Measurements from ENCODE around the gene SLC15A2.
"Not testable (repeated sequence)": the region's sequence is repeated elsewhere in the genome, so short reads cannot be mapped to it uniquely, and the experiment has no call there.

SLC15A2 gene

GRCh38 chr3:121926380-121926779 lies 32.2 kb downstream of the SLC15A2 start:
- no peak for DNase-seq (ENCODE audit: low read depth)

DNA sequence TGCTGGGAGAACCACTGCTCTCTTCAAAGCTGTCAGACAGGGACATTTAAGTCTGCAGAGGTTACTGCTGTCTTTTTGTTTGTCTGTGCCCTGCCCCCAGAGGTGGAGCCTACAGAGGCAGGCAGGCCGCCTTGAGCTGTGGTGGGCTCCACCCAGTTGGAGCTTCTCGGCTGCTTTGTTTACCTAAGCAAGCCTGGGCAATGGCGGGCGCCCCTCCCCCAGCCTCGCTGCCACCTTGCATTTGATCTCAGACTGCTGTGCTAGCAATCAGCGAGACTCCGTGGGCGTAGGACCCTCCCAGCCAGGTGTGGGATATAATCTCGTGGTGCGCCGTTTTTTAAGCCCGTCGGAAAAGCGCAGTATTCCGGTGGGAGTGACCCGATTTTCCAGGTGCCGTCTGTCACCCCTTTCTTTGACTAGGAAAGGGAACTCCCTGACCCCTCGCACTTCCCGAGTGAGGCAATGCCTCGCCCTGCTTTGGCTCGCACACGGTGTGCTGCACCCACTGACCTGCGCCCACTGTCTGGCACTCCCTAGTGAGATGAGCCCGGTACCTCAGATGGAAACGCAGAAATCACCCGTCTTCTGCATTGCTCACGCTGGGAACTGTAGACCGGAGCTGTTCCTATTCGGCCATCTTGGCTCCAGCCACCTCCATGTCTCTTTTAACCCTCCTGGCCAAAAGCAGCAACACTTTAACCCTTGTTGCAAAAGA lies 44.1 kb downstream of the SLC15A2 start:
- not testable (repeated sequence) for DNase-seq (ENCODE audit: low read depth)

DNA sequence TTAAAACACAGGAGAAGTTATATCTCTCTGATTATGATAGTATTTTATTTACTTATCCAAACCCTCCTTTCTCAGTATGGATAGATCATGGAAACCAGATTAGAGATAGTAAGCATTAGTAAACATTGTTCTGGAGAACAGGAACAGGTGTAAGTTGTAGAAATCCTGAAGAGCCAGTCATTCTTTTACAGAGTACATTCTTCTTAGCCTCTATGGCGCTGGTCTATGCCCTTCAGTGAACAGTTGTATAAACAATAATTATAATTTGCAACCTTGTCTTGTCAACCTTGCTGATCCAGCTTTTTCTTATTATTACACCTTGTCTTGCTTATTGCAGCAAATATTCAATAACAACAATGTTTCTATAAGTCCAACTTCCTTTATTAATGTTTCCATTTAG lies 47.4 kb downstream of the SLC15A2 start:
- DNase-seq (ENCODE audit: low read depth), result no peak

- no peak for DNase-seq (ENCODE audit: low read depth)
Observed at GRCh38 chr3:121942116-121942786, 48.0 kb downstream of the SLC15A2 start.

DNA sequence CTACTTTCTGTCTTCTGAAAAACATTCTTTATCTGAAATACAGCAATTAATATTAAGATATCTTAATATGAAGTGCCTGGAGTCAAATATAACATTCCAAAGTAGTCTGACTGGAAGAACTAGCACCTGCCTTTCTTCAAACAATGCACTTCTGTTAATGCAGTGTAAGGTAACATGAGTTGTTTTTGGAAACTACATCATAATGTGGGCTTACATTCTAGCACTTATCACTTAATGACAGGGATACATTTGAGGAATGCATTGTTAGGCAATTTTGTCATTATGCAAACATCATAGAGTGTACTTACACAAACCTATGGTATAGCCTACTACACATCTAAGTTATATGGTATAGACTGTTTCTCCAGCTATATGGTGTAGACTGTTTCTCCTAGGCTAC lies 49.2 kb downstream of the SLC15A2 start:
- no peak for DNase-seq (ENCODE audit: low read depth)

GRCh38 chr3:121948641-121949040 lies 54.4 kb downstream of the SLC15A2 start:
- DNase-seq (ENCODE audit: low read depth), result no peak

DNA sequence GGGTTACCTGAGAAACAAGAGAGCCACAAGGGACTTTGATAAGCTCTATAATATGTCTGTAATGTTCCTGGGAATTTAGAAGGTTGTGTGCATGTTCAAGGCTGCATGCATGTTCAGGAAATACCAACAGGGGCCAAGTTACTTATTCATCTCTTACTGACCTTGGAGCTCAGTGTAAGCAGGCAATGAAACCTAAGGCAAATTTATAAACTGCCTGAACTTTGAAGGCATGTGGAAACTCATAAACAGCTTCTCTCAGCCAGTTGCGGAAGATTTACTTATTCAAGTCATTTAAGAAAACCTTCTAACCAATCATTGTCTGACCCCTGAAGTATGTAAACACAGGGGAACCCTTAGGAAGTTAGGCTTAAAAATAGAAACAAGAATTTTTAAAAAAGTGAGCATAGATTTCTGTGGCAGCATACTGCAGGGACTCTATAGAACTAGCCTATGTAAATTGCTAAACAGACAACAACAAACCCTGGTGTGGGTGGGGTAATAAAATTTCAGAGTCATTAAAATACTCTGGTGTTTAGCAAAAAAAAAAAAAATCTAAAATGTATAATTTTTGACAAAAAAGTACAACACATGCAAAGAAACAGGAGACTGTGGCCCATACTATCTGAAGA lies 57.2 kb downstream of the SLC15A2 start:
- no peak for DNase-seq (ENCODE audit: low read depth)

GRCh38 chr3:121956363-121956762 lies 62.2 kb downstream of the SLC15A2 start:
- DNase-seq (ENCODE audit: low read depth), result no peak

- DNase-seq (ENCODE audit: low read depth), result no peak
Observed at GRCh38 chr3:121957674-121958415, 63.6 kb downstream of the SLC15A2 start.

DNA sequence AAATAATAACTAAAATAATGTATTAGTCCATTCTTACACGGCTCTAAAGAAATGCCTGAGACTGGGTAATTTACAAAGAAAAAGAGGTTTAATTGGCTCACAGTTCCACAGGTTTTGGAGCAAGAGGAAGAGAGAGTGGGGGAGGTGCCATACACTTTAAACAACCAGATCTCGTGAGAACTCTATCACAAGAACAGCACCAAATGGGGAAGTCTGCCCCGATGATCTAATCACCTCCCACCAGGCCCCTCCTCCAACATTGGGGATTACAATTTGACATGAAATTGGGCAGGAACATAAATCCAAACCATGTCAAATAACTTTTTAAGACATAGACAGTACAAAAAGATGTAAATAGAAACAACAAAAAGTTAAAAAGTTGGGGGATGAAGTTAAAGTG lies 64.6 kb downstream of the SLC15A2 start:
- DNase-seq (ENCODE audit: low read depth), result no peak

GRCh38 chr3:121961283-121961682 lies 67.1 kb downstream of the SLC15A2 start:
- DNase-seq (ENCODE audit: low read depth), result no peak

GRCh38 chr3:121962443-121962842 lies 68.2 kb downstream of the SLC15A2 start:
- no peak for DNase-seq (ENCODE audit: low read depth)

DNA sequence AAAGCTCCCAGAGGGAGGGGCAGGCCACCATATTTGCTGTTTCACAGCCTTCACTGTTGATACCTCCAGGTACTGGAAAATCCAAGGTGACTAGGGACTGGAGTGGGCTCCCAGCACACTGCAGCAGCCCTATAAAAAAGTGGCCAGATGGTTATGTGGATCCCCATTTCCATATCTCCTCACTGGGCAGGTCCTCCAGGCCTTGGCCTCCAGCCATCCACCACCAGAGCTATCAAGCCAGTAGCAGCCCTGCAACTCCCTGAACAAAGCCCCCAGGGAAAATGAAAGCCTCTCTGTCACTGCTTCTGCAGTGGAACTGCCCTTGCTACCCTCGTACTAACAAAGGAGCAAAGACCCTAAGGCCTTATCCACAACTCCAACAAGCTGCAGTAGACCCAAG lies 69.4 kb downstream of the SLC15A2 start:
- DNase-seq (ENCODE audit: low read depth), result no peak

DNA sequence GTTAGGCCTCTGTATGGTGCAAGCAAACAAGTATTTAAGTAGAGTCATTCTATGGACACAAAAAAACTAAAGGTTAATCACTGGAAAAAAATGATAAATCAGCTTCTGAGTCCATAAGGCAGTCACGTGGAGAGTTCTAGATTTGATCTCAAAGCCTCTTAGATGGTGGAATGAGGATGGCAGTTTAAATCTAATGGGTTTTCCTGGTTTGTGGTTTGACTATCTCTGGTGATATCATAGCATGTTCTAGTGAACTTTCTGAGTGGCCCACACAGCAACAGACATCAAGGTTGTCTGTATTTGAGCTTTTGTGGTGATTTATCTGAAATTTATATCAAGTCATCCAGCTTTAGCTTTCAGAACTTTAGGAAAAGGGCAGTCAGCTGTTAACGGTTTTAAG lies 75.4 kb downstream of the SLC15A2 start:
- no peak for DNase-seq (ENCODE audit: low read depth)

- DNase-seq (ENCODE audit: low read depth), result no peak
Observed at GRCh38 chr3:121970047-121970446, 75.8 kb downstream of the SLC15A2 start.

GRCh38 chr3:121974601-121975111 lies 80.5 kb downstream of the SLC15A2 start:
- DNase-seq (ENCODE audit: low read depth), result no peak

DNA sequence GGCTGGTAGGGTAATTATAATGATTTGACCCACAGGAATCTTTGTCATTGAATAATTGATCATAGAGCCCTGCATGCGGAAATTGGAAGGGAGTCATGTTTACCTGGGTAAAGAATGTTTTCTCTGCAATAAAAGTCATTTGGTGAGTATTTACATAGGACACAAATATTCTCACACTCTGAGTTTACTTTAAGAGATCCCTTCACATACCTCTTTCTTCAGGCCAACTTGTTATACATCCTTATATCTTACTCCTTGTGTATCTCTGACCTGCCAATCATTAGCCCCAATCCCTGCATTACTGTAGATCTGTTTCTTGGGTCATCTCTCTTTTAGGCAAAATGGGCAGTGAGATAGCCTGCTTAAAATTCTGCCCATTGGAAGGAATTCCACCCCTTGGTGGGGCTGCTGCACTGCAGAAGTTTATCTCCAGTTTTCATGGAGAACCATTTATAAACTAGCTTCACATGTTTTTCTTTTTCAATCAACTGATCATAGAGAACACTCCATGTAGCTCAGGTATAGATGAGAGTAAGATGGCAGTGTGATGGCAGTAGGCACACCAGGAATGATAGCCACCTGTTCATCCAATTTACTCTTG lies 81.6 kb downstream of the SLC15A2 start:
- no peak for DNase-seq (ENCODE audit: low read depth)

DNA sequence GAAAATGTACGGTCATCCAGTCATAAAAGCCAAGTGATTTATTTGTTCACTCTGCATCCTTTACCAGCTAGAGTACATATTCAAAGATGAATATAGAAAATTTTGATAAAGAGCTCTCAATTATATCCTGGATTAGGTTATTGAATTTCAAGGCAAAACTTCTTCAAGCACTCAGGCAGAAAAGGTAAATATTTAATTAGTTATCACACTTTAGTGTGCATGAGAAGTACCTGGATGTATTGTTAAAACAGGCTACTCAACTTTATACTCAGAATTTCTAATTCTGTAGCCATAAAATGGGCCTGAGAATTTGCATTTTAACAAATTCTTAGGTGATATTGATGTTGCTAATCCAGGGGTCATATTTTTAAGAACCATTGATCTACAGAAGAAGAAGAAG lies 82.5 kb downstream of the SLC15A2 start:
- DNase-seq (ENCODE audit: low read depth), result no peak

DNA sequence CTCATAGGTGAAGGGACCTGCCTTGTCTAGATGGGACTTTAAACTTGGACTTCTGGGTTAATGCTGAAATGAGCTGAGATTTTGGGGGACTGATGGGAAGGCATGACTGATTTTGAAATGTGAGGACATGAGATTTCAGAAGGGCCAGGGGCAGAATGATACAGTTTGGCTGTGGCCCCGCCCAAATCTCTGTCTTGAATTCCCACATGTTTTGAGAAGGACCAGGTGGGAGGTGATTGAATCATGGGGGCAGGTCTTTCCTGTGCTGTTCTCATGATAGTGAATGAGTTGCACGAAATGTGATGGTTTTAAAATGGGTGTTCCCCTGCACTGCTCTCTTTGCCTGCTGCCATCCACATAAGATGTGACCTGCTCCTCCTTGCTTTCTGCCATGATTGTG lies 85.0 kb downstream of the SLC15A2 start:
- DNase-seq (ENCODE audit: low read depth), result no peak

- DNase-seq (ENCODE audit: low read depth), result no peak
Observed at GRCh38 chr3:121979734-121980449, 85.7 kb downstream of the SLC15A2 start.

- DNase-seq (ENCODE audit: low read depth), result no peak
Observed at GRCh38 chr3:121980450-121980796, 86.2 kb downstream of the SLC15A2 start.

DNA sequence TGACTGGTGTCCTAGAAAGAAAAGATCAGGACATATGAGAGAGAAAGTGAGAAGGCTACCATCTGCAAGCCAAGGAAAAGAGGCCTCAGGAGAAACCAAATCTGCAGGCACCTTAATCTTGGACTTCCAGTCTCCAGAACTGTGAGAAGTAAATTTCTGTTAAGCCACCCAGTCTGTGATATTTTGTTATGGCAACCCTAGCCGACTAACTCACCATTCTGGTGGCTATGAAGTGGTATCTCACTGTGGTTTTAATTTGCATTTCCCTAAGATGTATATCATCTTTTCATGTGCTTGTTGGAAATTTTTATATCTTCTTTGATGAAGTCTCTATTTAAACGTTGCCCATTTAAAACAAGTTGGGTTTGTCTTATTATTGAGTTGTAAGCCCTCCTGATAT lies 87.3 kb downstream of the SLC15A2 start:
- DNase-seq (ENCODE audit: low read depth), result no peak
